Epithelial cell of esophagus (primary cell): ENCODE data around the gene TAS2R20.
A peak's percentile ranks its signal among the peaks of the same experiment; 100 is the strongest.
"Not testable (repeated sequence)": the region's sequence is repeated elsewhere in the genome, so short reads cannot be mapped to it uniquely, and the experiment has no call there.

Experiments used
- DNase-seq: peaks from one replicate; pipeline ENCODE4 v3.0.0; 2010; ENCODE audit warnings: low read depth
- H3K4me3 ChIP-seq: 2 replicates; pipeline ENCODE4 v1.5.1; 2011; ENCODE audit warnings: mild to moderate bottlenecking, low read length, control low read depth
- CTCF ChIP-seq: IDR thresholded peaks from 2 replicates; pipeline ENCODE4 v1.5.1; 2011; ENCODE audit warnings: low read depth, mild to moderate bottlenecking, low read length, control low read depth, inconsistent platforms; ENCODE audit not compliant: insufficient read depth; ENCODE audit errors: missing control alignments

The TAS2R20 gene

GRCh38 chr12:10998204-10998603 lies at the start of gene TAS2R20:
TAS2R20 (minus strand) TSS chr12:10998304; CDS start chr12:10997875, 429 bp downstream.
- no peak for DNase-seq
- H3K4me3 ChIP-seq = no peak within 1 kb of the TSS
- TF ChIP-seq CTCF = no peak

- H3K4me3 ChIP-seq, DNase-seq: not testable (repeated sequence)
Observed at GRCh38 chr12:11041366-11041765, 43.3 kb upstream of the TAS2R20 start.

GRCh38 chr12:11040162-11040561 lies 42.1 kb upstream of the TAS2R20 start:
- DNase-seq = peak; percentile 20
- H3K4me3 ChIP-seq = no peak overlapping the region
- no peak for TF ChIP-seq CTCF

- no peak for DNase-seq
- H3K4me3 ChIP-seq = no peak overlapping the region
- no peak for TF ChIP-seq CTCF
Observed at GRCh38 chr12:11039171-11039570, 41.1 kb upstream of the TAS2R20 start.

- DNase-seq, H3K4me3 ChIP-seq: not testable (repeated sequence)
Observed at GRCh38 chr12:11033959-11034358, 35.9 kb upstream of the TAS2R20 start.

GRCh38 chr12:11031307-11031706 lies 33.2 kb upstream of the TAS2R20 start, which contains the start of gene TAS2R31:
TAS2R31 (minus strand) TSS chr12:11031407; CDS start chr12:11031335, 72 bp downstream.
- H3K4me3 ChIP-seq = no peak within 1 kb of the TSS
- TF ChIP-seq CTCF = no peak
- DNase-seq = no peak

- H3K4me3 ChIP-seq = no peak overlapping the region
- DNase-seq = no peak
- no peak for TF ChIP-seq CTCF
Observed at GRCh38 chr12:11026118-11026517, 28.0 kb upstream of the TAS2R20 start.

- no peak for DNase-seq
- no peak for TF ChIP-seq CTCF
- H3K4me3 ChIP-seq = no peak overlapping the region
Observed at GRCh38 chr12:11023387-11023786, 25.3 kb upstream of the TAS2R20 start.
